Thyroid gland (tissue), 4 donors: ENCODE results near the gene KLHL4.

Source experiments
- CTCF ChIP-seq, 6 experiments: fragments of 200-600 bp in 3 of 6; fragments of 450-650 bp in 3 of 6; sonication (generic) in 3 of 6; IDR thresholded peaks; one replicate each; pipeline ENCODE4 v1.5.1; 2016 to 2019; ENCODE audit warnings: antibody characterized with exemption in 6 of 6, mild to moderate bottlenecking in 2 of 6, inconsistent platforms in 1 of 6, moderate library complexity in 1 of 6
- POLR2A ChIP-seq, 2 donors: fragments of 450-650 bp; IDR thresholded peaks; one replicate each; pipeline ENCODE4 v1.6.1; 2017; ENCODE audit warnings: antibody characterized with exemption in 2 of 2, mild to moderate bottlenecking in 2 of 2, moderate library complexity in 1 of 2

GRCh38 chrX:87706134-87706533, 188.5 kb downstream of the KLHL4 start:
- TF ChIP-seq CTCF (IDR thresholded peaks at IDR 0.05) (no peak), POLR2A (IDR thresholded peaks at IDR 0.05) (no peak)
